SK-N-SH (cell line): ENCODE data around the gene AAMDC. TPM values are rescaled to one million over a fixed set of nuclear protein-coding genes. Genes with fewer than 3 reads are reported as not detected.

Experiments used
- CTCF ChIA-PET: fragments of 300-600, 350-600 bp; formaldehyde crosslinking; extraction: SDS; loops from one replicate; lab custom pipeline; 2021; lab: Yijun Ruan, JAX
- POLR2A ChIA-PET: fragments of 350-600 bp; sonication (Branson Sonifier 250); formaldehyde crosslinking; extraction: SDS; loops from one replicate; lab custom pipeline; 2020; ENCODE audit warnings: antibody characterized with exemption, inconsistent platforms; lab: Yijun Ruan, JAX
- DNase-seq: peaks from one replicate; pipeline ENCODE4 v3.0.0; 2012
- H2AFZ ChIP-seq: fragments of 200-600 bp; sonication (generic); 2 replicates; pipeline ENCODE4 v1.8.1; 2016; ENCODE audit warnings: antibody characterized with exemption, mild to moderate bottlenecking, low read depth
- H3F3A ChIP-seq: fragments of 200-600 bp; sonication (generic); replicated peaks from 2 replicates; pipeline ENCODE3; 2016; ENCODE audit warnings: antibody characterized with exemption, mild to moderate bottlenecking; ENCODE audit not compliant: insufficient read depth
- H3K27ac ChIP-seq, 2 experiments: fragments of 200-500 bp in 1 of 2; fragments of 200-600 bp in 1 of 2; sonication (Bioruptor generic) in 1 of 2; sonication (generic), shearing (Covaris generic) in 1 of 2; 2 replicates each; pipeline versions ENCODE4 v1.5.1 to v1.6.1; 2014 to 2016; ENCODE audit warnings: low read depth in 2 of 2, inconsistent platforms in 1 of 2, low read length in 1 of 2, mild to moderate bottlenecking in 1 of 2, mixed read lengths in 1 of 2
- H3K27me3 ChIP-seq: fragments of 200-600 bp; sonication (generic), shearing (Covaris generic); 2 replicates; pipeline ENCODE4 v1.6.1; 2016; ENCODE audit warnings: mixed run types; ENCODE audit not compliant: insufficient read depth
- H3K36me3 ChIP-seq, 2 experiments: fragments of 200-500 bp in 1 of 2; fragments of 200-600 bp in 1 of 2; sonication (Bioruptor generic) in 1 of 2; sonication (generic) in 1 of 2; replicated peaks in 1 of 2; 2 replicates each; pipeline versions ENCODE3 to v1.5.1; 2014 to 2016; ENCODE audit warnings: low read length in 1 of 2, mild to moderate bottlenecking in 1 of 2; ENCODE audit not compliant: insufficient read depth in 2 of 2, control insufficient read depth in 1 of 2
- H3K4me1 ChIP-seq, 2 experiments: fragments of 200-500 bp in 1 of 2; fragments of 200-600 bp in 1 of 2; sonication (Bioruptor generic) in 1 of 2; sonication (generic), shearing (Covaris generic) in 1 of 2; 2 replicates each; pipeline versions ENCODE4 v1.5.1 to v1.6.1; 2014 to 2016; ENCODE audit warnings: low read depth in 1 of 2, low read length in 1 of 2, mixed run types in 1 of 2; ENCODE audit not compliant: insufficient read depth in 2 of 2, control insufficient read depth in 1 of 2
- H3K4me2 ChIP-seq: fragments of 200-600 bp; sonication (generic), shearing (Covaris generic); 2 replicates; pipeline ENCODE4 v1.6.1; 2017; ENCODE audit warnings: mixed run types
- H3K4me3 ChIP-seq, 2 experiments: fragments of 200-500 bp in 1 of 2; fragments of 200-600 bp in 1 of 2; sonication (Bioruptor generic) in 1 of 2; sonication (generic), shearing (Covaris generic) in 1 of 2; 2 replicates each; pipeline versions ENCODE4 v1.5.1 to v1.8.1; 2014 to 2016; ENCODE audit warnings: low read depth in 2 of 2, inconsistent platforms in 1 of 2, low read length in 1 of 2, mild to moderate bottlenecking in 1 of 2, mixed read lengths in 1 of 2, moderate library complexity in 1 of 2
- H3K79me2 ChIP-seq: fragments of 200-600 bp; sonication (generic); 2 replicates; pipeline ENCODE4 v1.8.1; 2017; ENCODE audit warnings: mild to moderate bottlenecking; ENCODE audit not compliant: insufficient read depth
- H3K9ac ChIP-seq: fragments of 200-600 bp; sonication (generic); 2 replicates; pipeline ENCODE4 v1.6.1; 2017; ENCODE audit warnings: mixed run types
- H3K9me2 ChIP-seq: fragments of 200-600 bp; sonication (generic); 2 replicates; pipeline ENCODE4 v1.6.1; 2017; ENCODE audit warnings: mixed run types
- H3K9me3 ChIP-seq: fragments of 200-600 bp; sonication (generic); 2 replicates; pipeline ENCODE4 v1.6.1; 2017; ENCODE audit warnings: mixed run types, mild to moderate bottlenecking, moderate library complexity
- H4K20me1 ChIP-seq: fragments of 200-600 bp; sonication (generic); 2 replicates; pipeline ENCODE4 v1.6.1; 2017; ENCODE audit warnings: mild to moderate bottlenecking, mixed run types; ENCODE audit not compliant: insufficient read depth
- CHD2 ChIP-seq: fragments of 150-350 bp; IDR thresholded peaks from 2 replicates; pipeline ENCODE4 v1.6.1; 2018; ENCODE audit warnings: low read length; ENCODE audit not compliant: partially characterized antibody
- CTCF ChIP-seq: fragments of 200-600 bp; sonication (generic); IDR thresholded peaks from 2 replicates; pipeline ENCODE4 v1.6.1; 2017; ENCODE audit warnings: antibody characterized with exemption, mild to moderate bottlenecking, moderate library complexity
- EP300 ChIP-seq, 2 experiments: IDR thresholded peaks; 2 replicates each; pipeline versions ENCODE4 v1.4.0 to v1.6.1; 2012; ENCODE audit warnings: borderline replicate concordance in 1 of 2, low read depth in 1 of 2, low read length in 1 of 2
- FOSL2 ChIP-seq: IDR thresholded peaks from 2 replicates; pipeline ENCODE4 v1.4.0; 2012; ENCODE audit warnings: low read depth, mild to moderate bottlenecking, moderate library complexity, borderline replicate concordance
- GABPA ChIP-seq: IDR thresholded peaks from 2 replicates; pipeline ENCODE4 v1.4.0; 2012; ENCODE audit warnings: low read depth, mild to moderate bottlenecking
- JUND ChIP-seq: IDR thresholded peaks from 2 replicates; pipeline ENCODE4 v1.4.0; 2012
- MEF2A ChIP-seq: IDR thresholded peaks from 2 replicates; pipeline ENCODE4 v1.4.0; 2012; ENCODE audit warnings: low read depth, borderline replicate concordance
- NRF1 ChIP-seq: IDR thresholded peaks from 2 replicates; pipeline ENCODE4 v1.6.1; 2012; ENCODE audit warnings: low read depth, mild to moderate bottlenecking, low read length
- PBX3 ChIP-seq: IDR thresholded peaks from 2 replicates; pipeline ENCODE4; 2012
- POLR2AphosphoS5 ChIP-seq: IDR thresholded peaks from 2 replicates; pipeline ENCODE4 v1.6.1; 2012; ENCODE audit warnings: low read depth, low read length
- RAD21 ChIP-seq: IDR thresholded peaks from 2 replicates; pipeline ENCODE4 v1.6.1; 2012; ENCODE audit warnings: mild to moderate bottlenecking, low read length
- REST ChIP-seq: IDR thresholded peaks from 2 replicates; pipeline ENCODE4 v1.6.1; 2012; ENCODE audit warnings: mild to moderate bottlenecking, low read depth, low read length, moderate library complexity
- RXRA ChIP-seq: IDR thresholded peaks from 2 replicates; pipeline ENCODE4 v1.4.0; 2012; ENCODE audit warnings: low read depth, mild to moderate bottlenecking, borderline replicate concordance
- SMC3 ChIP-seq: IDR thresholded peaks from 2 replicates; pipeline ENCODE4 v1.6.1; 2012; ENCODE audit warnings: low read depth, low read length, improper control_type of control experiment
- TAF1 ChIP-seq: IDR thresholded peaks from 2 replicates; pipeline ENCODE4 v1.6.1; 2012; ENCODE audit warnings: low read depth, mild to moderate bottlenecking, low read length, moderate library complexity, borderline replicate concordance
- TEAD4 ChIP-seq: IDR thresholded peaks from 2 replicates; pipeline ENCODE4 v1.4.0; 2012; ENCODE audit warnings: mild to moderate bottlenecking, borderline replicate concordance; ENCODE audit not compliant: insufficient read depth
- USF1 ChIP-seq: IDR thresholded peaks from 2 replicates; pipeline ENCODE4 v1.4.0; 2012; ENCODE audit warnings: low read depth, borderline replicate concordance
- USF2 ChIP-seq: fragments of 150-350 bp; IDR thresholded peaks from 2 replicates; pipeline ENCODE4 v1.6.1; 2017; ENCODE audit warnings: antibody characterized with exemption, low read length, low read depth, borderline replicate concordance
- ZBTB33 ChIP-seq: IDR thresholded peaks from 2 replicates; pipeline ENCODE4 v1.4.0; 2012; ENCODE audit warnings: low read depth, borderline replicate concordance
- WGBS: methylation state at CpG from one replicate; pipeline ENCODE4 v1.1.6; 2017; ENCODE audit warnings: low lambda C conversion rate; 5-methylcytosine and 5-hydroxymethylcytosine counted together
- polyA plus RNA-seq, 3 experiments: library from polyadenylated mRNA; depleted of rRNA; stranded (reverse); fragments of >200 nt; gene quantifications; 2 replicates each; pipeline ENCODE4 v1.2.3, GENCODE V29; 2012

AAMDC gene
- polyA plus RNA-seq, 1 of the 3 experiments (the other 2 are of a cell fraction): 66.6 TPM

- H3K4me2 ChIP-seq: no peak overlapping the region
- H3K9me3 ChIP-seq: no peaks in the 10 kb centered on the region
- peaks cover under 1% of the 10 kb centered on the region for H3F3A ChIP-seq
- CTCF ChIA-PET: interaction anchor here (2.0 kb wide), 1 partner anchor 173 kb away, joined by 5 read pairs; no protein-coding TSS in a partner anchor
- H3K27ac ChIP-seq: no peak overlapping the region
- H4K20me1 ChIP-seq: no peaks in the 10 kb centered on the region
- H2AFZ ChIP-seq: no peak overlapping the region
- WGBS: 93% methylated on average over 1 of the region's 1 CpG
- POLR2A ChIA-PET: no interaction called here
- H3K9ac ChIP-seq: no peak overlapping the region
- no peak for TF ChIP-seq EP300 (IDR thresholded peaks at IDR 0.05; ENCODE audit: borderline replicate concordance in 1 of 2, low read depth in 1 of 2, low read length in 1 of 2)
- no peak for TF ChIP-seq USF2
- TF ChIP-seq USF1: no peak
- TF ChIP-seq JUND: no peak
- TF ChIP-seq RXRA: no peak
- no peak for TF ChIP-seq GABPA
- no peak for TF ChIP-seq RAD21
- TF ChIP-seq ZBTB33: no peak
- no peak for TF ChIP-seq CTCF
- TF ChIP-seq SMC3: no peak
- no peak for TF ChIP-seq POLR2AphosphoS5
- no peak for TF ChIP-seq FOSL2
- no peak for TF ChIP-seq CHD2
- no peak for TF ChIP-seq TEAD4
- no peak for TF ChIP-seq TAF1
- no peak for TF ChIP-seq MEF2A
- TF ChIP-seq NRF1: no peak
- no peak for TF ChIP-seq PBX3
- no peak for TF ChIP-seq REST
- H3K4me3 ChIP-seq: no peak overlapping the region
- H3K4me1 ChIP-seq: no peaks in the 10 kb centered on the region
- no peak for DNase-seq
- H3K36me3 ChIP-seq: peaks cover 40 to 64% of the 10 kb centered on the region in 2 experiments
- no peaks in the 10 kb centered on the region for H3K27me3 ChIP-seq
- no peaks in the 10 kb centered on the region for H3K9me2 ChIP-seq
- no peaks in the 10 kb centered on the region for H3K79me2 ChIP-seq
Observed at GRCh38 chr11:77873345-77873744, 52.4 kb downstream of the AAMDC start.
